Measurements from ENCODE around the gene RAB22A. TPM values are rescaled to one million over a fixed set of nuclear protein-coding genes. Genes with fewer than 3 reads are reported as not detected.

RAB22A gene
- total and polyA plus RNA-seq, 2 of the 4 experiments (the other 2 are of a cell fraction): 8.2 to 8.4 TPM

- Histone ChIP-seq H3K9ac (ENCODE audit: low read depth, low read length) (peak overlapping the region; percentile 97), H3K27me3 (ENCODE audit: control insufficient read depth, insufficient read depth, low read length) (no peaks in the 10 kb centered on the region), H2AK9ac (replicated peaks; ENCODE audit: low read depth, low read length, poor library complexity) (peak overlapping the region; percentile 99), H3K9me3 (ENCODE audit: control insufficient read depth, insufficient read depth, low read length) (no peaks in the 10 kb centered on the region), H3K4me3 (ENCODE audit: insufficient read depth, low read depth, low read length) (peak overlapping the region; percentile 87), H3K23ac (ENCODE audit: low read depth, low read length) (peak overlapping the region; percentile 99), H3K4ac (ENCODE audit: low read depth, low read length) (peak overlapping the region; percentile 97), H3K4me2 (ENCODE audit: low read depth, low read length) (peak overlapping the region; percentile 99), H3K56ac (ENCODE audit: extremely low read depth, insufficient read depth, low read length) (no peak overlapping the region; the same call in 1 of the 2 replicates), H4K20me1 (ENCODE audit: insufficient read depth, low read length) (peaks cover 51% of the 10 kb centered on the region), H3K14ac (replicated peaks; ENCODE audit: low read depth, low read length) (peak overlapping the region; percentile 99), H3K27ac (ENCODE audit: insufficient read depth, low read length) (peak overlapping the region; percentile 96), H3K79me1 (ENCODE audit: low read depth in 1 of 2, low read length in 2 of 2) (peaks cover 12 to 48% of the 10 kb centered on the region in 2 experiments), H2BK5ac (ENCODE audit: low read depth, low read length, poor library complexity, severe bottlenecking) (peak overlapping the region; percentile 91), H3K18ac (ENCODE audit: low read depth, low read length) (peak overlapping the region; percentile 54; the same call in 1 of the 2 replicates), H3K4me1 (ENCODE audit: control insufficient read depth, insufficient read depth, low read length) (peaks cover 8% of the 10 kb centered on the region), H2BK120ac (ENCODE audit: low read depth, low read length) (peak overlapping the region; percentile 53; the same call in 1 of the 2 replicates), H4K8ac (ENCODE audit: low read depth in 2 of 2, low read length in 2 of 2) (peak overlapping the region; percentile 96 to 98), H2AFZ (replicated peaks; ENCODE audit: low read length, poor library complexity) (peak overlapping the region; percentile 99), H4K5ac (ENCODE audit: low read depth, low read length) (peak overlapping the region; percentile 83), H2BK15ac (ENCODE audit: low read depth, low read length) (0 out of 3 replicates have a peak overlapping the region, but pooled peaks have one; percentile 34), H2AK5ac (ENCODE audit: low read depth, low read length) (peak overlapping the region; percentile 97), H3K36me3 (ENCODE audit: control insufficient read depth, insufficient read depth, low read length) (peaks cover 6% of the 10 kb centered on the region; the same call in 1 of the 2 replicates), H2BK20ac (ENCODE audit: low read depth, low read length) (no peak overlapping the region), H4K91ac (ENCODE audit: insufficient read depth, low read depth, low read length) (peak overlapping the region; percentile 67), H3K9me1 (ENCODE audit: insufficient read depth, low read length) (peaks cover 26% of the 10 kb centered on the region)
- ChIA-PET CTCF (interaction anchor here (0.7 kb wide), 1 partner anchor 59 kb away, joined by 3 read pairs; no protein-coding TSS in a partner anchor), POLR2A (ENCODE audit: unreplicated experiment) (interaction anchor here (1.1 kb wide), 1 partner anchor 26 kb away, joined by 3 read pairs; no protein-coding TSS in a partner anchor)
- dilution Hi-C loops (cut with HindIII; ENCODE audit: low sequenced_read_pairs, unreplicated experiment): no loop called here
- in situ Hi-C loops (cut with MboI; ENCODE audit: low sequenced_read_pairs): no loop called here
- intact Hi-C loops (cut with micrococcal nuclease): no loop called here
- no peak for ATAC-seq (ENCODE audit: low read depth)
- TF ChIP-seq POLR2A (IDR thresholded peaks at IDR 0.05; ENCODE audit: low read depth, low read length) (0 out of 2 replicates have a peak, but pooled peaks have one; percentile 1), MAFK (IDR thresholded peaks at IDR 0.05; ENCODE audit: low read depth, low read length) (no peak), RAD21 (IDR thresholded peaks at IDR 0.05; ENCODE audit: low read length) (no peak), RCOR1 (IDR thresholded peaks at IDR 0.05; ENCODE audit: insufficient replicate concordance, low read length) (peak; percentile 28)
- TF ChIP-seq, protein P1, sequence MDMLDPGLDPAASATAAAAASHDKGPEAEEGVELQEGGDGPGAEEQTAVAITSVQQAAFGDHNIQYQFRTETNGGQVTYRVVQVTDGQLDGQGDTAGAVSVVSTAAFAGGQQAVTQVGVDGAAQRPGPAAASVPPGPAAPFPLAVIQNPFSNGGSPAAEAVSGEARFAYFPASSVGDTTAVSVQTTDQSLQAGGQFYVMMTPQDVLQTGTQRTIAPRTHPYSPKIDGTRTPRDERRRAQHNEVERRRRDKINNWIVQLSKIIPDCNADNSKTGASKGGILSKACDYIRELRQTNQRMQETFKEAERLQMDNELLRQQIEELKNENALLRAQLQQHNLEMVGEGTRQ (IDR thresholded peaks at IDR 0.05; ENCODE audit: low read depth, low read length): no peak
- 53% methylated on average over 7 of the region's 17 CpGs; no CpG with 5 or more reads in 1 of the 2 experiments for WGBS, 2 experiments (ENCODE audit: extremely low coverage in 2 of 2, insufficient read length in 1 of 2)
- no TSS peak for BruUV-seq (replicated peaks)
- no peak for DNase-seq
Measured at GRCh38 chr20:58389968-58390658, 80.6 kb downstream of the RAB22A start.

Data from IMR-90 (cell line).